ENCODE measurements around the gene SERPINB6.

- no peak for TF ChIP-seq EZH2 (IDR thresholded peaks at IDR 0.05)
- TF ChIP-seq POLR2AphosphoS5 (IDR thresholded peaks at IDR 0.05; ENCODE audit: borderline replicate concordance, low read depth, low read length): no peak
- no peak for TF ChIP-seq FOXP2 (optimal IDR thresholded peaks at IDR 0.05; ENCODE audit: control extremely low read depth, extremely low read length, insufficient read depth)
Measured at GRCh38 chr6:2940851-2941250, 30.5 kb downstream of the SERPINB6 start.
